ENCODE measurements around the gene NES. TPM values are rescaled to one million over a fixed set of nuclear protein-coding genes. Genes with fewer than 3 reads are reported as not detected.

Gene NES
- total RNA-seq, 2 experiments from 2014 or later = 0.02 TPM; not detected in 1

- intact Hi-C loops (cut with DNase I, micrococcal nuclease) = no loop called here
- no peaks in the 10 kb centered on the region for H3K9me3 Mint-ChIP-seq (ENCODE audit: low read depth)
- H3K4me3 Mint-ChIP-seq = no peak overlapping the region
- H3K27ac Mint-ChIP-seq = no peak overlapping the region
- H3K36me3 Mint-ChIP-seq (ENCODE audit: low read depth) = no peaks in the 10 kb centered on the region
- DNase-seq = no peak
- H3K4me1 Mint-ChIP-seq = peaks cover 22% of the 10 kb centered on the region
- H3K27me3 Mint-ChIP-seq = peaks cover 75% of the 10 kb centered on the region
- ChIA-PET POLR2A (no interaction called here), CTCF (interaction anchor here (0.6 to 2.6 kb wide), 10 partner anchors 11 to 45 kb away, joined by 3 to 14 read pairs (median 7); no protein-coding TSS in a partner anchor)
- no peak for ATAC-seq
Observed at GRCh38 chr1:156644640-156645039, 32.6 kb downstream of the NES start.

- H3K27ac Mint-ChIP-seq = no peak overlapping the region
- peaks cover 80% of the 10 kb centered on the region for H3K27me3 Mint-ChIP-seq
- H3K36me3 Mint-ChIP-seq (ENCODE audit: low read depth) = no peaks in the 10 kb centered on the region
- no peaks in the 10 kb centered on the region for H3K9me3 Mint-ChIP-seq (ENCODE audit: low read depth)
- no peak overlapping the region for H3K4me3 Mint-ChIP-seq
- ATAC-seq (no peak), DNase-seq (no peak)
- intact Hi-C loops (cut with DNase I, micrococcal nuclease) = no loop called here
- CTCF ChIA-PET = interaction anchor here (0.6 to 2.6 kb wide), 12 partner anchors 12 to 45 kb away, joined by 3 to 14 read pairs (median 7); no protein-coding TSS in a partner anchor
- POLR2A ChIA-PET = no interaction called here
- peaks cover 22% of the 10 kb centered on the region for H3K4me1 Mint-ChIP-seq
Observed at GRCh38 chr1:156644146-156644545, 33.1 kb downstream of the NES start.

- DNase-seq (peak; percentile 56), ATAC-seq (peak; percentile 81)
- H3K36me3 Mint-ChIP-seq (ENCODE audit: low read depth) = no peaks in the 10 kb centered on the region
- no peak overlapping the region for H3K4me3 Mint-ChIP-seq
- intact Hi-C loops (cut with DNase I, micrococcal nuclease) = no loop called here
- ChIA-PET POLR2A (no interaction called here), CTCF (interaction anchor here (0.9 to 2.6 kb wide), 12 partner anchors 11 to 46 kb away, joined by 3 to 14 read pairs (median 7); no protein-coding TSS in a partner anchor)
- H3K9me3 Mint-ChIP-seq (ENCODE audit: low read depth) = no peaks in the 10 kb centered on the region
- no peak overlapping the region for H3K27ac Mint-ChIP-seq
- peaks cover 79% of the 10 kb centered on the region for H3K27me3 Mint-ChIP-seq
- peaks cover 22% of the 10 kb centered on the region for H3K4me1 Mint-ChIP-seq
Observed at GRCh38 chr1:156643778-156644092, 33.5 kb downstream of the NES start.

GRCh38 chr1:156643049-156643777 is 34.0 kb downstream of the NES start:
- DNase-seq (no peak), ATAC-seq (no peak)
- no peak overlapping the region for H3K4me3 Mint-ChIP-seq
- H3K9me3 Mint-ChIP-seq (ENCODE audit: low read depth) = no peaks in the 10 kb centered on the region
- H3K27ac Mint-ChIP-seq = no peak overlapping the region
- ChIA-PET POLR2A (no interaction called here), CTCF (interaction anchor here (0.7 to 2.6 kb wide), 13 partner anchors 11 to 123 kb away, joined by 3 to 14 read pairs (median 6); no protein-coding TSS in a partner anchor)
- H3K36me3 Mint-ChIP-seq (ENCODE audit: low read depth) = no peaks in the 10 kb centered on the region
- intact Hi-C loops (cut with DNase I, micrococcal nuclease) = no loop called here
- peaks cover 22% of the 10 kb centered on the region for H3K4me1 Mint-ChIP-seq
- peaks cover 80% of the 10 kb centered on the region for H3K27me3 Mint-ChIP-seq

- H3K36me3 Mint-ChIP-seq (ENCODE audit: low read depth) = no peaks in the 10 kb centered on the region
- H3K9me3 Mint-ChIP-seq (ENCODE audit: low read depth) = no peaks in the 10 kb centered on the region
- ATAC-seq (peak; percentile 9), DNase-seq (no peak)
- H3K27ac Mint-ChIP-seq = no peak overlapping the region
- no peak overlapping the region for H3K4me3 Mint-ChIP-seq
- H3K4me1 Mint-ChIP-seq = peaks cover 22% of the 10 kb centered on the region
- ChIA-PET CTCF (interaction anchor here (0.6 to 2.6 kb wide), 13 partner anchors 10 to 124 kb away, joined by 3 to 14 read pairs (median 6); no protein-coding TSS in a partner anchor), POLR2A (no interaction called here)
- peaks cover 76% of the 10 kb centered on the region for H3K27me3 Mint-ChIP-seq
- intact Hi-C loops (cut with DNase I, micrococcal nuclease) = no loop called here
Observed at GRCh38 chr1:156642265-156643048, 34.8 kb downstream of the NES start.

- POLR2A ChIA-PET = no interaction called here
- CTCF ChIA-PET = interaction anchor here (0.6 to 1.6 kb wide), 5 partner anchors 12 to 48 kb away, joined by 3 to 5 read pairs (median 3); no protein-coding TSS in a partner anchor
- no peaks in the 10 kb centered on the region for H3K36me3 Mint-ChIP-seq (ENCODE audit: low read depth)
- H3K27me3 Mint-ChIP-seq = peaks cover 75% of the 10 kb centered on the region
- peak; percentile 45 for ATAC-seq
- H3K27ac Mint-ChIP-seq = no peak within 1 kb of the TSS
- H3K9me3 Mint-ChIP-seq (ENCODE audit: low read depth) = no peaks in the 10 kb centered on the region
- peak; percentile 48 for DNase-seq
- H3K4me1 Mint-ChIP-seq = peaks cover 22% of the 10 kb centered on the region
- H3K4me3 Mint-ChIP-seq = peak within 1 kb of the TSS; percentile 53
- intact Hi-C loops (cut with DNase I, micrococcal nuclease) = no loop called here
Observed at GRCh38 chr1:156641761-156642264, 35.4 kb downstream of the NES start, which contains the start of gene BCAN. BCAN (plus strand) TSS chr1:156642117; CDS start chr1:156646055, 3,938 bp downstream.

- intact Hi-C loops (cut with DNase I, micrococcal nuclease) = no loop called here
Observed at GRCh38 chr1:156640842-156641706, 36.1 kb downstream of the NES start.

GRCh38 chr1:156639601-156640101 is 37.6 kb downstream of the NES start:
- ATAC-seq (no peak), DNase-seq (no peak)
- CTCF ChIA-PET = interaction anchor here (0.6 to 2.0 kb wide), 4 partner anchors 13 to 91 kb away, joined by 4 to 5 read pairs (median 4); no protein-coding TSS in a partner anchor
- Mint-ChIP-seq H3K27me3 (peaks cover 68% of the 10 kb centered on the region), H3K27ac (no peak overlapping the region), H3K4me1 (peaks cover 22% of the 10 kb centered on the region), H3K36me3 (ENCODE audit: low read depth) (no peaks in the 10 kb centered on the region), H3K4me3 (no peak overlapping the region), H3K9me3 (ENCODE audit: low read depth) (no peaks in the 10 kb centered on the region)
- POLR2A ChIA-PET = no interaction called here
- intact Hi-C loops (cut with DNase I, micrococcal nuclease) = no loop called here

More at GRCh38 chr1:156640842-156641706, 36.1 kb downstream of the NES start:
- ATAC-seq (no peak), DNase-seq (no peak)
- peaks cover 75% of the 10 kb centered on the region for H3K27me3 Mint-ChIP-seq
- peak overlapping the region; percentile 53 for H3K4me3 Mint-ChIP-seq
- H3K27ac Mint-ChIP-seq = no peak overlapping the region
- no peaks in the 10 kb centered on the region for H3K9me3 Mint-ChIP-seq (ENCODE audit: low read depth)
- H3K36me3 Mint-ChIP-seq (ENCODE audit: low read depth) = no peaks in the 10 kb centered on the region
- ChIA-PET CTCF (interaction anchor here (0.7 to 1.6 kb wide), 4 partner anchors 14 to 49 kb away, joined by 3 to 5 read pairs (median 4); no protein-coding TSS in a partner anchor), POLR2A (no interaction called here)
- peaks cover 22% of the 10 kb centered on the region for H3K4me1 Mint-ChIP-seq

- Mint-ChIP-seq H3K27me3 (peaks cover 61% of the 10 kb centered on the region), H3K36me3 (ENCODE audit: low read depth) (no peaks in the 10 kb centered on the region), H3K9me3 (ENCODE audit: low read depth) (no peaks in the 10 kb centered on the region), H3K4me1 (peaks cover 17% of the 10 kb centered on the region), H3K27ac (no peak overlapping the region), H3K4me3 (no peak overlapping the region)
- POLR2A ChIA-PET = no interaction called here
- DNase-seq = no peak
- CTCF ChIA-PET = interaction anchor here (0.6 to 2.0 kb wide), 4 partner anchors 10 to 19 kb away, joined by 3 to 8 read pairs (median 5); no protein-coding TSS in a partner anchor
- intact Hi-C loops (cut with DNase I, micrococcal nuclease) = no loop called here
- ATAC-seq = no peak
Observed at GRCh38 chr1:156638189-156638985, 38.8 kb downstream of the NES start.

GRCh38 chr1:156632355-156632754 is 44.9 kb downstream of the NES start:
- no peak overlapping the region for H3K4me3 Mint-ChIP-seq
- ATAC-seq (no peak), DNase-seq (no peak)
- H3K9me3 Mint-ChIP-seq (ENCODE audit: low read depth) = no peaks in the 10 kb centered on the region
- intact Hi-C loops (cut with DNase I, micrococcal nuclease) = no loop called here
- POLR2A ChIA-PET = no interaction called here
- H3K36me3 Mint-ChIP-seq (ENCODE audit: low read depth) = no peaks in the 10 kb centered on the region
- CTCF ChIA-PET = interaction anchor here (0.8 to 1.0 kb wide), 2 partner anchors 11 to 25 kb away, joined by 4 read pairs; no protein-coding TSS in a partner anchor
- no peak overlapping the region for H3K27ac Mint-ChIP-seq
- H3K4me1 Mint-ChIP-seq = no peaks in the 10 kb centered on the region
- peaks cover 41% of the 10 kb centered on the region for H3K27me3 Mint-ChIP-seq
